ENCODE data around the gene CCIN.

DNA sequence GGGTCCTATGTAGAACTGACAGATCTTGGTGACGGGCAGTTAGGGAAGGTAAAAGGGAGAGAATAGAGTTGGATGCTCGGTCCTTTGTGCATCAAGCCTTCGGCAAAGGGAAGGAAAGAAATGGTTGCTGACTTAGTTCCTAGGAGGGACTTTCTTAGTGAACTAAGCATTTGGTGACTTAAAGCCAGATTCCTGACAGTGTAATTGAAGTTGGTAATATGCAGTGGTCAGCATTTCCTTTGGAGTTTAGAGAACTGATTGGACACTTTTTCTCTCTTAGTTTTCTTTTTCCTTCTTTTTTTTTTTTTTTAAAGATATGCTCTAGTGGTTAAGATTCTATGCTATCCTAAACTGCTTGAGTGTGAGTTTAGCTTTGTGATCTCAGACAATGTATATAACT lies 23.8 kb downstream of the CCIN start:
- TF ChIP-seq, protein P1, sequence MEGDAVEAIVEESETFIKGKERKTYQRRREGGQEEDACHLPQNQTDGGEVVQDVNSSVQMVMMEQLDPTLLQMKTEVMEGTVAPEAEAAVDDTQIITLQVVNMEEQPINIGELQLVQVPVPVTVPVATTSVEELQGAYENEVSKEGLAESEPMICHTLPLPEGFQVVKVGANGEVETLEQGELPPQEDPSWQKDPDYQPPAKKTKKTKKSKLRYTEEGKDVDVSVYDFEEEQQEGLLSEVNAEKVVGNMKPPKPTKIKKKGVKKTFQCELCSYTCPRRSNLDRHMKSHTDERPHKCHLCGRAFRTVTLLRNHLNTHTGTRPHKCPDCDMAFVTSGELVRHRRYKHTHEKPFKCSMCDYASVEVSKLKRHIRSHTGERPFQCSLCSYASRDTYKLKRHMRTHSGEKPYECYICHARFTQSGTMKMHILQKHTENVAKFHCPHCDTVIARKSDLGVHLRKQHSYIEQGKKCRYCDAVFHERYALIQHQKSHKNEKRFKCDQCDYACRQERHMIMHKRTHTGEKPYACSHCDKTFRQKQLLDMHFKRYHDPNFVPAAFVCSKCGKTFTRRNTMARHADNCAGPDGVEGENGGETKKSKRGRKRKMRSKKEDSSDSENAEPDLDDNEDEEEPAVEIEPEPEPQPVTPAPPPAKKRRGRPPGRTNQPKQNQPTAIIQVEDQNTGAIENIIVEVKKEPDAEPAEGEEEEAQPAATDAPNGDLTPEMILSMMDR (IDR thresholded peaks at IDR 0.05), result no peak
- TF ChIP-seq POLR2A (IDR thresholded peaks at IDR 0.05) (no peak), POLR2AphosphoS5 (IDR thresholded peaks at IDR 0.05) (no peak)

Measured in gastroesophageal sphincter (tissue), 3 donors.